CD1c-positive myeloid dendritic cell (primary cell): ENCODE results near the gene DNAJC19.

Source experiments
- DNase-seq: peaks from one replicate; pipeline ENCODE4 v3.0.0-alpha.2; 2016; ENCODE audit errors: extremely low spot score

Gene DNAJC19

DNA sequence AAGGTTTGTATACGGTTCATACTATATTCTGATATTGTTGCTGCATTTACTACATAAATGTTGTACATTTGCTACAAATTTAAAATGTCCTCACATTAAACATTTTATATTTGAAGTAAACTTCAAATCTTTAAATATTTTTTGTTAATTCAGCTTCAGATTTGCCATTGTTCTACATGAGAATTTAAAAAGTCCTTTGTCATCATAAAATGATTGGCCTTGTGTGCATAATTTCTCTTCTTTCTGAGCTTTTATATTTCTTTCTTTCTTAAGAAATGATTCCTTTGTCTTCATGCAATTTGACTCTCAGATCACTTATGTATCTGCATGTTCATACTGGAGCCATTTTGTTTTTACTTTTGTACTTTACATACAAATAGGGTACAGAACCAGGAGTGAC is 28.0 kb downstream of the DNAJC19 start:
- no peak for DNase-seq

GRCh38 chr3:180961087-180961486 is 28.4 kb downstream of the DNAJC19 start:
- no peak for DNase-seq

GRCh38 chr3:180959691-180960090 is 29.8 kb downstream of the DNAJC19 start:
- DNase-seq: no peak

GRCh38 chr3:180947761-180948390 is 41.7 kb downstream of the DNAJC19 start:
- DNase-seq: peak; percentile 5

GRCh38 chr3:180940826-180941225 is 48.7 kb downstream of the DNAJC19 start:
- no peak for DNase-seq

DNA sequence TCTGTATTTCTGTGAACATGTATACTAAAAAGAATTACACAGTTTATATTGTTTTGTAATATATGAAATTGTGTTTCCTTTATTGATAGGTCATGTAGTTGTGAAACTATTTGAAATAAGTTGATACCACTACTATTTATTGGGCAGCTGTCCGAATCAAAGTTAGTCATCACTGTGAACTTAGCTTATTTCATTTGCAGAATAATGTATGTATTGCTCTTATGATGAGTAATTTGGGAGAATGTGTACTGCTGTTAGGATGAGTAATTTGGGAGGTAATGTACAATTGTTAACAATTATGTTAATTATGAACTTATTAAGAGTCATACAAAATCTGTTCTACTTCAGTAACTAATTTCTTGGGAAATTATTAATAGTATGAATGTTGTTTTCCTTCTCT is 54.9 kb downstream of the DNAJC19 start:
- DNase-seq: no peak
